Ammon's horn (tissue), 1 donor: Measurements from ENCODE around the gene FGD3.
"Not testable (repeated sequence)": the region's sequence is repeated elsewhere in the genome, so short reads cannot be mapped to it uniquely, and the experiment has no call there.

ENCODE experiments used
- DNase-seq: peaks from one replicate; pipeline ENCODE4 v3.0.0-alpha.2; 2016; ENCODE audit warnings: low spot score

Gene FGD3

GRCh38 chr9:93005876-93006275 is 58.6 kb downstream of the FGD3 start:
- DNase-seq, result no peak

- DNase-seq, result no peak
Observed at GRCh38 chr9:93007529-93008058, 60.3 kb downstream of the FGD3 start.

DNA sequence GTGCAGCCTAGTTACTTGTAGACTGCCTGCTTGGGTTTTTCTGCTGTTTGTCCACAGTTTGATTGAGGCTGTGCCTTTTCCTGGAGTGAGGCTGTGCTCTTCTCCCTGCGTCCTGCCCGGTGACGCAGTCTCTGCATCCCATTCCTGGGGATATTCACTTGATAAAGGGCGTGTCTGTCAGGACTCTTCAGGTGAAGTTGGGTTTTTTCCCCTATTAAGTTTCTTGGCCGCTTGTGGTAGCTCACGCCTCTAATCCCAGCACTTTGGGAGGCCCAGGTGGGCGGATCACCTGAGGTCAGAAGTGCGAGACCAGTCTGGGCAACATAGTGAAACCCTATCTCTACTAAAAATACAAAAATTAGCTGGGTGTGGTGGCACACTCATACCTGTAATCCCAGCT is 61.1 kb downstream of the FGD3 start:
- no peak for DNase-seq

DNA sequence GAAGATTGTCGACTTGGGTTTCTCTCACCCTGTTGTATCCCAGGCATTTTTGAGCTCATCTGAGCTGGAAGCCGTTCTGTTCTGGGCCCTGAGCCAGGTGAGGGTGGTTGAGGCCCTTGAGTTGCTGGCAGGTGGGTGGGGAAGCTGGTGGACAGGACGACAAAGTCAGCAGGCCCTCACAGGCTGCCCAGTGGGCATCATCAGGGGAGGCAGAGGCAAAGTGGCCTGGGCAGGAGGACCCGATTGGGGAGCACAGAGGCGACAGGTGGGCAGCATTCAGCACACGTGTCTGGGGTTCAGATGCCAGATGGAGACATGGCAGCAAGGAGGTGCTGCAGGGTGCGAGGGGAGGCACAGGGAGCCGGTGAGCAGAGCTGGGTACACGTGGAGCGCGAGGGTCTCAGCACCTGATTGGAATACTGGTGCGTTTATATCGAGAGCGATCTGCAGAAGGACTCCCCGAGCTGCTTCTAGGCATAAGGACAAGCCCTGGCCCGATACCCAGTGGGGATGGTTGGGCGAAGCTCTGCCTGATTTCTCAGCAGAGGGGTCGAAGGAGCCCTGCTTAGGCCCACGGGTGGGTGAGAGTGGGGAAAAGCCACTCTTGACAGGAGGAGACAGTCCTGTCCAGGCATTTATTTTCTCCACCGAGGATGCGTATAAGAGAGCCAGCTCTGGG is 62.2 kb downstream of the FGD3 start:
- DNase-seq, result no peak

DNA sequence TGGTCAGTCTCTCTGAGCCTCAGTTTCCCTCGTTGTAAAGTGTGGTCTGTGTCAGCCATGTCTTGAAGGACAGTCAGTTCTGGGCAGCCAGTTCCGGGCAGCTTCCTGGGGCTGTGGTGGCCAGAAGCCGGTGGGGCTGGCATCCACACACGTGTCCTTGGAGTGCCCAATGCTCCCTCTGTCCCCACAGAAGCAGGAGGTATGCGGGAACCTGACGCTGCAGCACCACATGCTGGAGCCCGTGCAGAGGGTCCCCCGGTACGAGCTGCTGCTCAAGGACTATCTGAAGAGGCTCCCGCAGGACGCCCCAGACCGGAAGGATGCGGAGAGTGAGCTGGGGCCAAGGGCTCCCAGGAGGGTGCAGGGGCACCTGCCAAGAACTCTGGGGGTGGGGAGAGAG is 62.7 kb downstream of the FGD3 start:
- DNase-seq, result no peak

DNA sequence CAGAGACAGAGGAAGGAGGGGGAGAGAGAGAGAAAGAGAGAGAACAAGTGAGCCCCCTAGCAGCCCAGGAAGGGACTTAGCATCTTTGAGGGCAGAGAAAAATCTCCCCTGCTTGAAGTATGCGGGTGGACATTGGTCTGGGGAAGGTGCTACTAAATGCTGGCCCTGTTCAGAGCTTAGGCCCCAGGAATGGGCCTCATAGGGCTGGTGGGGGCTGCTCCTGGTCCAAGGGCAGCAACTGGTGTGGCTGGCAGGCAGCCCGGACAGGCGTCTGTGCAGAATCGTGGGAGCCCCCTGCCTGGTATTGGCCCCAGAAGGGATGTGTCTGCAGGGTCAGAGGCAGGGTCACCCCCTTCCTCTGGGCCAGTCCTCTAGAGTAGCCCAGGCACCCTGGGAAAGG is 63.4 kb downstream of the FGD3 start:
- DNase-seq, result no peak

DNA sequence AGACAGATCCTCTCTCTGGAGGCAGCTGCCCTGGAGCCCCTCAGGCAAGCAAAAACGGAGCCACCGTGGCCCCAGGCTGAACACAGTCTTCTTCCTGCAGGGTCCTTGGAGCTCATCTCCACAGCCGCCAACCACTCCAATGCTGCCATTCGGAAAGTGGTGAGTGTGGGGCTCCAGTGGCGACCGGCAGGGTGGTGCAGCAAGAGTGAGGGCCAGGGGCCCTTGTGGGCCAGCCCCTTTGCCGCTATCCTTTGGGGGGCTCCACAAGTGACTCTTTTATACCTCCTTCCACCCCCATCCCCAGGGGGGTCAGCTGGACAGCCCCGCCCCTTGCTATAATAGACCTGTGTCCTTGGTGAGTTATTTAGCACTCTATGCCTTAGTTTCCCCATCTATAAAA is 63.8 kb downstream of the FGD3 start:
- DNase-seq, result no peak

GRCh38 chr9:93012963-93013855 is 65.9 kb downstream of the FGD3 start:
- no peak for DNase-seq

- no peak for DNase-seq
Observed at GRCh38 chr9:93013856-93014582, 66.7 kb downstream of the FGD3 start.

DNA sequence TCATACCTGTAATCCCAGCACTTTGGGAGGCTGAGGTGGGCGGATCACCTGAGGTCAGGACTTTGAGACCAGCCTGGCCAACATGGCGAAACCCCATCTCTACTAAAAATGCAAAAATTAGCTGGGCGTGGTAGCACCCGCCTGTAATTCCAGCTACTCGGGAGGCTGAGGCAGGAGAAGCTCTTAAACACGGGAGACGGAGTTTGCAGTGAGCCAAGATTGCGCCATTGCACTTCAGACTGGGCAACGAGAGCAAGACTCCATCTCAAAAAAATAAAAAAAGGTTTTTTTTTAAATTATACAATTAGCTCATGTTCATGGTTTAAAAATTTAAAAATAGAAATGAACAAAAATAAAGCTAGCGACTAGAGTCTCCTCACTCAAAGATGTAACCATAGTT is 67.9 kb downstream of the FGD3 start:
- DNase-seq, result not testable (repeated sequence)

GRCh38 chr9:93017621-93018020 is 70.3 kb downstream of the FGD3 start:
- no peak for DNase-seq

GRCh38 chr9:93020151-93020550 is 72.8 kb downstream of the FGD3 start:
- no peak for DNase-seq

GRCh38 chr9:93020771-93021670 is 73.7 kb downstream of the FGD3 start:
- DNase-seq, result no peak

DNA sequence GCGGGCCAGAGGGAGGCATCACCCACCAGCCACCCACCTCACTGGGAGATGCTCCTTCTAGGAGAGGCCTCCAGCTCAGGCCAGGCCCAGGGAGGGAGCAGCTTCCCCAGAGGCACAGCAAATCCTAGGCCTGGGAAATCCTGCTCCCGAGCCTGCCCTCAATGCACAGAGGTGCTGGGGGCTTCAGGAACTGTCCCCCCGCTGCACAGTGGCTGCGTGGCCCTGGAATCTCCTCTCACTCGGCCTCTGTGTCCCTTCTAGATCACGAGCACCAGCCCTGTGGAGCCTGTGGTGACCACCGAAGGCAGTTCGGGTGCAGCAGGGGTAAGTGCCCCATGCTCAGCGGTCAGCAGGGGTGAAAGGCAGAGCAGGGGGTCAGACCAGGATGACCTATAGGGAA is 74.7 kb downstream of the FGD3 start:
- no peak for DNase-seq

DNA sequence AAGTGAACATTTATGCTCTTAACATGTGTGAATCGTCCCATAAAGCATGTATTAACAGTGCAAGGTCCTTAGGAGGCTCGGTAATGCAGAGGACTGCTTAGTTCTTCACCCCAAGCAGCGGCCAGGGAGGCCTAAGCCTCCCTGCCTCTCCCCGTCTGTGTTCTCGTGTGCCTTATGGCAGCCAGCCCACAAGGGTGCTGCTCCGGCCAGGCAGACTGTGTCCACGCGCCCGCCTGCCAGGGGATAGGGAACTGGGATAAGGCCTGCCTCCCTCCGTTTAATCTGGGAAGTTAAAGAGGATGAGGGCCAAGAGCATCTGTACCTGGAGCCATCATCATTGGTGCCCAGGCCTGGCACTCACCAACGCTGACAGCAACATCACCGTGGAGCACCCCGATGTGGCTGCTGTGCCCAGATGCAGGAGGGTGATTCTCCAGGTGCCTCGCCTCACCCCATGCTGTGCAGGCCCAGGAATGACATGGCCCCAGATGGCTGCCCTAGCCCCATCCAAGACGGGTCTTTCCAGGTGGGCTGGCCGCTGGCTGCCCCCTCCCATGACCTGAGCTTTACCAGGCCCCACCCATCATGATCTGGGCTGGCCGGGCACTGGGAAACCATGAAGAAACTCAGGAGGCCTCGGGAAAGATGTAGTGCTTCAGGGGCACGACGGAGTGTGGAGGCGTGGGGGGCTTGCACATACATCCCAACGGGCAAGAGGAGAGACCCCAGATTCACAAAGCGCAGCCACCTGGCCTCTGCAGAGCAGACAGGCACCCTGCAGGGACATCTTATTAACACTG is 75.6 kb downstream of the FGD3 start:
- DNase-seq, result no peak

DNA sequence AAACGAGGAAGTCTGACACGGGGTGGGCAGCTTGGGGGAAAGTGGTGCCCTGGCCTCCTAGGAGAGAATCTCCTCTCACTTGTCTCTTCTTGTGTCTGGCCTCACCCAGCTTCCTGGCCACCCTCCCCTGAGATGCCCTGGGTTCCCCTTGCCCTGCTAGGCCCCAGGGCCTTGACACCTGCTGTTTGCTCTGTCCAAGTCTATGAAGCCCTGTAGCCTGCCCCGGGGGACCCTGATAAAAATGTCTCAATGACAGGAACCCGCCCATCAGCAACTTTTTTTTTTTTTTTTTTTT is 76.1 kb downstream of the FGD3 start:
- DNase-seq, result no peak

GRCh38 chr9:93024646-93024910 is 77.3 kb downstream of the FGD3 start:
- DNase-seq, result no peak

GRCh38 chr9:93024986-93025630 is 77.8 kb downstream of the FGD3 start:
- no peak for DNase-seq

DNA sequence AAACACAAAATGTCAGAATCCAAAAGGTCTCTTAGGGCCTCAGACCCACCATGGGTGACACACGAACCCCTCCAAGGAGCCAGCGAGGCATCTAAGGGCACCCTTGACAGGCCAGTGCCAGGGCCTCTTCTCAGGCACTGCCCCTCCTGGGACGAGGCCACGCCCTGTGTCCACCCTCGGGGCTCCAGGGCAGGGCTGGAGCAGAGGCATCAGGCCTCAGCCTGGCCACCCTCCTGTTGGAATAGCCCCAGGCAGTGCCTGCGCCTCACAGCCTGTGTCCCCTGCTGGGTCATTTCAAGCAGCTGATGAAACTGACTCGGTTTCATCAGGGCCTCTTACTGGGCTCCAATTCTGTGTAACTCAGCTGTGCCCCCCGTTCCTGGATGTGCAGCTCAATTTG is 78.4 kb downstream of the FGD3 start:
- no peak for DNase-seq

DNA sequence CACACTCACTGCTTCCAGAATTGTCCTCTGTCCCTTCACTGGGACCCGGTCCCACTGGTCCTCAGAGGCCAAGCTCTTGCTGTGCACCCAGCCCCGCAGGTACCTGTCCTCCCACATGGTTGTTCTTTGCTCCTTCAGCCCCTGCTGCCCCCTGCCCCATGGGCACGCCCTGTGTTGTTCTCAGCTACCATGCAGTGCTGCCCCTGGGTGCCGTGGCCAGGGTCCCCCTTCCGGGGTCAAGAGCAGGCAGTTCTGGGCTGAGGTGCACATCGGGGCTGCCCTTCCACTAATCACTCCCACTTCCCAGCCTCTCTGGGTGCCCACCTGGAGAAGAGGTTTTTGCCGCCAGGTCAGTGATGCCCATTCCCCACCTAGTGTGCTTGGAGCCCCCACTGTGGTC is 79.3 kb downstream of the FGD3 start:
- no peak for DNase-seq

GRCh38 chr9:93027750-93028149 is 80.4 kb downstream of the FGD3 start:
- DNase-seq, result no peak
